Measurements from ENCODE around the gene ITPR2. TPM values are rescaled to one million over a fixed set of nuclear protein-coding genes. Genes with fewer than 3 reads are reported as not detected.
"Not testable (repeated sequence)": the region's sequence is repeated elsewhere in the genome, so short reads cannot be mapped to it uniquely, and the experiment has no call there.

Gene ITPR2
- total RNA-seq, 1 experiment from 2014 or later = 4.0 TPM

GRCh38 chr12:26520869-26521268, 312.1 kb downstream of the ITPR2 start:
- TF ChIP-seq CTCF (conservative IDR thresholded peaks at IDR 0.05; ENCODE audit: low read depth, low read length) = no peak
- TF ChIP-seq EZH2 (IDR thresholded peaks at IDR 0.05; ENCODE audit: low read length, unreplicated experiment) = no peak
- no peak for TF ChIP-seq EZH2phosphoT487 (IDR thresholded peaks at IDR 0.05; ENCODE audit: borderline replicate concordance, low read length)
- peaks cover 6% of the 10 kb centered on the region for H3K36me3 ChIP-seq (ENCODE audit: low read depth, low read length)
- H2AFZ ChIP-seq (ENCODE audit: low read length) = no peak overlapping the region
- ChIA-PET CTCF (no interaction called here), POLR2A (ENCODE audit: unreplicated experiment) (no interaction called here)
- H3K27ac ChIP-seq (ENCODE audit: low read length) = no peak overlapping the region
- H3K9ac ChIP-seq (ENCODE audit: low read length) = no peak overlapping the region
- no TSS peak for BruUV-seq (replicated peaks)
- H3K79me2 ChIP-seq (ENCODE audit: low read length) = no peaks in the 10 kb centered on the region
- no peaks in the 10 kb centered on the region for H3K4me1 ChIP-seq (ENCODE audit: insufficient read depth, low read length)
- H4K20me1 ChIP-seq (ENCODE audit: low read length) = no peaks in the 10 kb centered on the region
- DNase-seq = no peak
- intact Hi-C loops (cut with micrococcal nuclease) = loop anchor here (10.0 kb wide), 1 partner anchor 406 kb away; no protein-coding TSS in a partner anchor
- peaks cover 10% of the 10 kb centered on the region for H3K9me3 ChIP-seq (ENCODE audit: low read length)
- no peak overlapping the region for H3K4me2 ChIP-seq (ENCODE audit: low read length)
- ATAC-seq = no peak
- H3K27me3 ChIP-seq (ENCODE audit: low read length) = no peaks in the 10 kb centered on the region
- no peaks in the 10 kb centered on the region for H3F3A ChIP-seq (ENCODE audit: low read length, unreplicated experiment)
- H3K9me2 ChIP-seq (replicated peaks; ENCODE audit: low read length) = no peaks in the 10 kb centered on the region
- H3K4me3 ChIP-seq (ENCODE audit: low read length) = no peak overlapping the region

GRCh38 chr12:26520109-26520508, 312.9 kb downstream of the ITPR2 start:
- ChIA-PET POLR2A (ENCODE audit: unreplicated experiment) (no interaction called here), CTCF (interaction anchor here (0.6 kb wide), 1 partner anchor 395 kb away, joined by 3 read pairs; no protein-coding TSS in a partner anchor)
- Histone ChIP-seq H3K4me1 (ENCODE audit: insufficient read depth, low read length) (no peaks in the 10 kb centered on the region), H3K9me3 (ENCODE audit: low read length) (peaks cover 2% of the 10 kb centered on the region), H3K27ac (ENCODE audit: low read length) (no peak overlapping the region), H3K9ac (ENCODE audit: low read length) (no peak overlapping the region), H3K4me2 (ENCODE audit: low read length) (no peak overlapping the region), H3K27me3 (ENCODE audit: low read length) (no peaks in the 10 kb centered on the region), H4K20me1 (ENCODE audit: low read length) (no peaks in the 10 kb centered on the region), H3K4me3 (ENCODE audit: low read length) (no peak overlapping the region), H3F3A (ENCODE audit: low read length, unreplicated experiment) (no peaks in the 10 kb centered on the region), H2AFZ (ENCODE audit: low read length) (no peak overlapping the region), H3K9me2 (replicated peaks; ENCODE audit: low read length) (no peaks in the 10 kb centered on the region), H3K79me2 (ENCODE audit: low read length) (no peaks in the 10 kb centered on the region), H3K36me3 (ENCODE audit: low read depth, low read length) (peaks cover 2% of the 10 kb centered on the region)
- TF ChIP-seq EZH2phosphoT487 (IDR thresholded peaks at IDR 0.05; ENCODE audit: borderline replicate concordance, low read length) = no peak
- TF ChIP-seq CTCF (conservative IDR thresholded peaks at IDR 0.05; ENCODE audit: low read depth, low read length) = peak; percentile 34; the same call in 1 of the 2 replicates
- no peak for TF ChIP-seq EZH2 (IDR thresholded peaks at IDR 0.05; ENCODE audit: low read length, unreplicated experiment)
- intact Hi-C loops (cut with micrococcal nuclease) = loop anchor here (10.0 kb wide), 1 partner anchor 405 kb away; no protein-coding TSS in a partner anchor
- ATAC-seq (no peak), DNase-seq (peak; percentile 21)
- no TSS peak for BruUV-seq (replicated peaks)

- Histone ChIP-seq H3K4me2 (ENCODE audit: low read length) (no peak overlapping the region), H3K9ac (ENCODE audit: low read length) (no peak overlapping the region), H3K36me3 (ENCODE audit: low read depth, low read length) (no peaks in the 10 kb centered on the region), H3K9me3 (ENCODE audit: low read length) (no peaks in the 10 kb centered on the region), H3K4me1 (ENCODE audit: insufficient read depth, low read length) (no peaks in the 10 kb centered on the region), H3K79me2 (ENCODE audit: low read length) (no peaks in the 10 kb centered on the region), H3K27me3 (ENCODE audit: low read length) (no peaks in the 10 kb centered on the region), H3F3A (ENCODE audit: low read length, unreplicated experiment) (no peaks in the 10 kb centered on the region), H3K4me3 (ENCODE audit: low read length) (no peak overlapping the region), H4K20me1 (ENCODE audit: low read length) (no peaks in the 10 kb centered on the region), H2AFZ (ENCODE audit: low read length) (no peak overlapping the region), H3K27ac (ENCODE audit: low read length) (no peak overlapping the region), H3K9me2 (replicated peaks; ENCODE audit: low read length) (no peaks in the 10 kb centered on the region)
- TF ChIP-seq EZH2 (IDR thresholded peaks at IDR 0.05; ENCODE audit: low read length, unreplicated experiment) = no peak
- TF ChIP-seq CTCF (conservative IDR thresholded peaks at IDR 0.05; ENCODE audit: low read depth, low read length) = no peak
- TF ChIP-seq EZH2phosphoT487 (IDR thresholded peaks at IDR 0.05; ENCODE audit: borderline replicate concordance, low read length) = no peak
- DNase-seq (no peak), ATAC-seq (no peak)
- intact Hi-C loops (cut with micrococcal nuclease) = no loop called here
- BruUV-seq (replicated peaks) = no TSS peak
- POLR2A ChIA-PET (ENCODE audit: unreplicated experiment) = interaction anchor here (0.6 kb wide), 1 partner anchor 25 kb away, joined by 5 read pairs; no protein-coding TSS in a partner anchor
- CTCF ChIA-PET = no interaction called here
These were observed 313.5 kb downstream of the ITPR2 start for GRCh38 chr12:26519462-26519861.

- H3F3A ChIP-seq (ENCODE audit: low read length, unreplicated experiment); H3K9me2 ChIP-seq (replicated peaks; ENCODE audit: low read length); H3K79me2 ChIP-seq (ENCODE audit: low read length); H2AFZ ChIP-seq (ENCODE audit: low read length); intact Hi-C loops (cut with micrococcal nuclease); ATAC-seq; CTCF ChIA-PET; H4K20me1 ChIP-seq (ENCODE audit: low read length); H3K9ac ChIP-seq (ENCODE audit: low read length); H3K4me1 ChIP-seq (ENCODE audit: insufficient read depth, low read length); H3K4me3 ChIP-seq (ENCODE audit: low read length); H3K4me2 ChIP-seq (ENCODE audit: low read length); BruUV-seq (replicated peaks); H3K36me3 ChIP-seq (ENCODE audit: low read depth, low read length); H3K9me3 ChIP-seq (ENCODE audit: low read length); H3K27me3 ChIP-seq (ENCODE audit: low read length); DNase-seq; POLR2A ChIA-PET (ENCODE audit: unreplicated experiment); H3K27ac ChIP-seq (ENCODE audit: low read length): not testable (repeated sequence)
These were observed 315.7 kb downstream of the ITPR2 start for GRCh38 chr12:26517320-26517719.

Measured in PC-3 (cell line).